GM12873 (cell line): ENCODE data around the gene DDX42.

Source experiments
- CTCF ChIP-seq: IDR thresholded peaks from 2 replicates; pipeline ENCODE4 v1.5.1; 2012; ENCODE audit warnings: low read depth, mild to moderate bottlenecking, moderate library complexity, low read length, control low read depth; ENCODE audit not compliant: insufficient read depth; ENCODE audit errors: missing control alignments

Gene DDX42

GRCh38 chr17:63843910-63844677 is 70.1 kb downstream of the DDX42 start:
- TF ChIP-seq CTCF: no peak

GRCh38 chr17:63845509-63845908 is 71.5 kb downstream of the DDX42 start:
- TF ChIP-seq CTCF: no peak

DNA sequence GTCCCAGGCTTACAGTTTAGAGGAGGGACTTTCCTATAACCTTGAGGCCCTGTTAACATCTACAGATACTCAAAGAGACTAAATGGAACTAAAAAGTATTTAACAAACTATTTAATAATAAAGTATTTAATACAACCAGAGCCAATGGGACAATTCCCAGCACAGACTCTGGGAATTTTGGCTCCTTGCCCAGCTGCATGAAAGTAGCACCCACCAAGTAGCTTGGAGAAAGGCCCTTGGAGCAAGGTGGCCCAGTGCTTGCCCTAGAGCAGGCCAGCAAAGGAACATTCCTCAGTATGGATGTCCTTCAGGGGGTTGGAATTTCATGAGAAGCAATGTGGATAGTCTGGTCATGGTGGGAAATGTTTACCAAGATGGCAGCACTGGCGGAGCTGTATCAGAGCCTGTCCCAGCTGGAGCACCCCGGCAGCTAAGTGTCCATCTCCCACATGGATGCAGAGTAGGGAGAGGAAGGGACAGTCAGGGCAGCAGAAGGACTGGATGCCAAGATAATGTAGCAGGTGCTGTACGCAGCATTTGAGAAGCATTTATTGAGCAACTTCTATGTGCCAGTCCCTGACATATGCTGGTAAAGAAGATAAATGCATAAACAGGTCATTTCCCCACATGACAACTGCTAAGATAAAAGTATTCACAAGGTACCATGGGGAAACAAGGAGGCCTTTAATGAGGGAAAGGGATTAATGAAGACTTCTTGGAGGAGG is 73.7 kb downstream of the DDX42 start:
- no peak for TF ChIP-seq CTCF

- TF ChIP-seq CTCF: peak; percentile 61
Measured at GRCh38 chr17:63848834-63849689, 75.1 kb downstream of the DDX42 start.

- no peak for TF ChIP-seq CTCF
Measured at GRCh38 chr17:63850401-63850800, 76.4 kb downstream of the DDX42 start.

DNA sequence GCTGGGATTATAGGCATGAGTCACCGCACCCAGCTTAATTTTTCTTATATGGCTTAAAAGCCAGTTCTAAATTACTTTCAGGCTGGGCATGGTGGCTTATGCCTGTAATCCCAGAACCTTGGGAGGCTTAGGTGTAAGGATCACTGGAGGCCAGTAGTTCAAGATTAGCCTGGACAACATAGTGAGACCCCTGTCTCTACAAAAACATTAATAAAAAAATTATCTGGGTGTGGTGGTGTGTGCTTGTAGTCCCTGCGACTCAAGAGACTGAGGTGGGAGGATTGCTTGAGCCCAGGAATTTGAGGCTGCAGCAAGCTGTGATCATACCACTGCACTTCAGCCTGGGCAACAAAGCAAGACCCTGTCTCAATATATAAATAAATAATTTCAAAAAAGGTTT is 79.3 kb downstream of the DDX42 start:
- TF ChIP-seq CTCF: no peak

- TF ChIP-seq CTCF: no peak
Measured at GRCh38 chr17:63854709-63855108, 80.7 kb downstream of the DDX42 start.
